Activated effector memory CD4-positive, alpha-beta T cell treated with anti-CD3 and anti-CD28 coated beads, Interleukin-2, amount 50 U/mL, for 16 hours (primary cell): ENCODE measurements around the gene CLASRP.

Source experiments
- DNase-seq: peaks from one replicate; pipeline ENCODE4 v3.0.0-alpha.2; 2020

The CLASRP gene

GRCh38 chr19:45023048-45023447 lies 15.8 kb upstream of the CLASRP start:
- no peak for DNase-seq

- DNase-seq: no peak
These were observed 13.6 kb upstream of the CLASRP start for GRCh38 chr19:45025264-45025663.

DNA sequence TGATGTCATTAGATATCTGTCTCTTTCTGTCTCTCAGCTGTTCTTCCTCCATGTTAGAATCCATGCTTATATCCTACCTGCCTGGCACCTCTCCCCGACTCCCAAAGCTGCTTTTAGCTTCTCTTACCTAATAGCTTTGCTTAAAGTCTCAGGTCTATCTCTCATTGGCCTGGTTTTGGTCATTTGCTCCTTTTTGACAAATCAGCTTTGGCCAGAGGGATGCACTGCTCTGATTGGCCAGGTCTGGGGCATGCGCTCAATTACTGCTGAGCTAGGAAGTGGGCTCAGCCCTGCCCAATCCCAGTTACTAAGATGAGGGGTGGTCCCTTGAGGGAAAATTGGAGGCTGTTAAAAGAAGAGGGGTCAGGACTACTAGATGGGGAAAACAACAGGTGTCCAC lies 11.5 kb upstream of the CLASRP start:
- DNase-seq: no peak

DNA sequence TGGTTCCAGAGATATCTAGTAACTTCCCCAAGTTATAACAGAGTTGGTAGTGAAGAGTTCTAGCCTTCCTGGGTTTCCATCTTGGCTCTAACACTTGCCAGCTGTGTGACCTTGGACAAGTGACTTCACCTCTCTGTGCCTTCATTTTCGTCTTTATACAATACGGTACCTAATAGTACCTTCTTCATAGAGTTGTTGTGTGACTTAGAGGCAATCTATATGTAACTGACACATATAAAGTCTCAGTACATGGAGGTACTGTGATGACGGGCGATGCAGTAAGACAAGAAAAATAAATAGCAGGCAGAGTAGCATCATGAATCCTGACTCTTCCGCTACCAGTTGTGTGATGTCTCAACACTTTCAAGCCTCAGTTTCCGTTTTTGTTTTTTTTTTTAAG lies 8.0 kb upstream of the CLASRP start:
- no peak for DNase-seq

DNA sequence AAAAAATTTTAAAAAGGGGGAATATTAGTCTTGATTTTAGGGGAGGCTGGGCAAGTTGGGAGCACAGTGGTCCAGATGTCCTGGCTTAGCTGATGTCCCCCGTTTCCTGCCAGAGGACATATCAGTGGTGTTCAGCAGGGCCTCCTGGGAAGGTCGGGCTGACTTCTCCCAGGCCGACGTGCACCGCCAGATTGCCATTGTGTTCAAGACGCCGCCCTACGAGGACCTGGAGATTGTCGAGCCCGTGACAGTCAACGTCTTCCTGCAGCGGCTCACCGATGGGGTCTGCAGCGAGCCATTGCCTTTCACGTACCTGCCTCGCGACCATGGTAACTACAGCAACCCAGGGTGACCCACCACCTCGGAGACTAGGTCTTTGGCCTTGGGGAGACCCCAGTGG lies 6.4 kb upstream of the CLASRP start:
- DNase-seq: no peak

DNA sequence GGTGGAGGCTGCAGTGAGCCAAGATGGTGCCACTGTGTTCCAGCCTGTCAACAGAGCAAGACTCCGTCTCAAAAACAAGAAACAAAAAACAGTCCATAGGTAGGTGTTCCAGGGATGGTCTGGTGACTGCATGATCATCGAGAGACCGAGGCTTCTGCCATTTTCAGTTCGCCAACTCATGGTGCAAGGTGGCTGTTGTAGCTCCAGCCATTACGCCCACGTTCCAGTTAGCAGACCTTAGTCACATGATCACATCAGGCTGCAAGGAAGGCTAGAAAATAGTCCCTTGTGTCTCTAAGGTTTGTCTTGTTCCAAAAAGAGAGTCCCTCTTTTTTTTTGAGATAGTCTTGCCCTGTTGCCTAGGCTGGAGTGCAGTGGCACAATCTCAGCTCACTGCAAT lies 3.1 kb upstream of the CLASRP start:
- no peak for DNase-seq

DNA sequence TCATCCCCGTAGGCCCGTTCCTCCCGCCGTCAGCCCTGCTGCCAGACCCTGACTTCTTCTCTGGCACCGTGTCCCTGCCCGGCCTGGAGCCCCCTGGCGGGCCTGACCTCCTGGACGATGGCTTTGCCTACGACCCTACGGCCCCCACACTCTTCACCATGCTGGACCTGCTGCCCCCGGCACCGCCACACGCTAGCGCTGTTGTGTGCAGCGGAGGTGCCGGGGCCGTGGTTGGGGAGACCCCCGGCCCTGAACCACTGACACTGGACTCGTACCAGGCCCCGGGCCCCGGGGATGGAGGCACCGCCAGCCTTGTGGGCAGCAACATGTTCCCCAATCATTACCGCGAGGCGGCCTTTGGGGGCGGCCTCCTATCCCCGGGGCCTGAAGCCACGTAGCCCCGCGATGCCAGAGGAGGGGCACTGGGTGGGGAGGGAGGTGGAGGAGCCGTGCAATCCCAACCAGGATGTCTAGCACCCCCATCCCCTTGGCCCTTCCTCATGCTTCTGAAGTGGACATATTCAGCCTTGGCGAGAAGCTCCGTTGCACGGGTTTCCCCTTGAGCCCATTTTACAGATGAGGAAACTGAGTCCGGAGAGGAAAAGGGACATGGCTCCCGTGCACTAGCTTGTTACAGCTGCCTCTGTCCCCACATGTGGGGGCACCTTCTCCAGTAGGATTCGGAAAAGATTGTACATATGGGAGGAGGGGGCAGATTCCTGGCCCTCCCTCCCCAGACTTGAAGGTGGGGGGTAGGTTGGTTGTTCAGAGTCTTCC lies 1.3 kb upstream of the CLASRP start:
- DNase-seq: no peak

- no peak for DNase-seq
These were observed 1.4 kb downstream of the CLASRP start for GRCh38 chr19:45040059-45040771.

DNA sequence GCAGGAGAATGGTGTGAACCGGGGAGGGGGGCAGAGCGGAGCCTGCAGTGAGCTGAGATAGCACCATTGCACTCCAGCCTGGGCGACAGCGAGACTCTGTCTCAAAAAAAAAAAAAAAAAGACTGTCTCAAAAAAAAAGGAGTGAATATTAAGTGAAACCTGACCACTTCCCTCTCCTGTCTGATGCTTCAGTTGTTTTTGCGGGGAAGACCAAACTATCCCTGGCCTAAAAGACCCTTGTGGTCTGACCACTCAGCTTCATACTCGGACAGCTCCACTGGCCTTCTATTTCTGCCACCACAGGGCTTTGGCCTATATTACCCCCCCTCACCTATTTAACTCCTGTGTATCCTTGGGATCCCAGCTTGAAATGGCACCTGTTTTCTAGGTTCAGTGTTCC lies 2.3 kb downstream of the CLASRP start:
- no peak for DNase-seq

DNA sequence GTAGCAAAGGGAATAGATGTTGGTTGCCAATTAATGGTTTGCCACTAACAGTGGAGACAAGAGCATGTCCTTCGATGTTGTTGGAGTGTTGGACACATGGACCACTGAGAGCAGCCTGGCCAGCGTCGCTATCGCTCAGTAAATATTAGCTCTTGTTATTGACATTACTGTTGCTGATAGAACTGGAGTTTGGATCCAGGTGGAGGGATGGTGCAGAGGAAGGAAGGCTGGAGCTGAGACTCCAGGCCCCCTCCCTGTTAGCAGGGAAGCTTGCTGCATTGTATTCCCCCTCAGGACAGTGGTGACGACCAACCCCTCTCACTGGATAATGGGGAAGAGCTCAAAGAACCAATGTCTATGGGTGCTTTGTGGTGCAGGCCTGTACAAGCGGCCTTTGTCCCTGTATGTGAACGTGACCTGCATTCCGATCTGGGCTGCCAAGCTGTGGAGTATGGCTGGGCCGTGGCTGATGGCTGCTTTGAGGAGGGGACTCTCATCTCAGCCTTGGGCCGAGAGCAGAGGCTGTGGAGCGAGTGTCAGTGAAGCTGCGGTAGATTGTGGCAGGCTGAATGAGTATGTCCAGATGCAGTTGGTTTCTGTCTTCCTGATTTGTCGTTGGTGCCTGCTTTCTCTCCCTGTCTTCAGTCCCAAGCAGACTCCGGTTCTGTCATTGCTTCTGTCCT lies 7.0 kb downstream of the CLASRP start:
- no peak for DNase-seq

DNA sequence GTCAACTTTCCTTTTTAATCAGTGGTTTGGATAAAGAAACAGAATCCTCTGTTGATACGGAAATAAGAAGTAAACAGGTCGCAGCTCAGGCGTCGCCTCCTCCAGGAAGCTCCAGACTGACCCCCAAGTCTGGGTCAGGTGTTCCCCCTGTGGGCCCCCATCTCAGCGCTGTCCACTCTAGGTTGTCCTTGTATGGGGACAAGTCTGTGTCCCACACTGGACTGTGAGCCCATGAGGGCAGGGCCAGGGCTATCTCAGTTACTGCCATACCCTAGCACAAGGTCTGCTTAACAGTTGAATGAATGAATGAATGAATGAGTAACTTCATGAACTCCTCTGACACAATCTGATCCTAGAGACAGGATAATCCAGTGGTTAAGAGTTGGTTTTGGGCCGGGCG lies 7.5 kb downstream of the CLASRP start:
- DNase-seq: no peak

DNA sequence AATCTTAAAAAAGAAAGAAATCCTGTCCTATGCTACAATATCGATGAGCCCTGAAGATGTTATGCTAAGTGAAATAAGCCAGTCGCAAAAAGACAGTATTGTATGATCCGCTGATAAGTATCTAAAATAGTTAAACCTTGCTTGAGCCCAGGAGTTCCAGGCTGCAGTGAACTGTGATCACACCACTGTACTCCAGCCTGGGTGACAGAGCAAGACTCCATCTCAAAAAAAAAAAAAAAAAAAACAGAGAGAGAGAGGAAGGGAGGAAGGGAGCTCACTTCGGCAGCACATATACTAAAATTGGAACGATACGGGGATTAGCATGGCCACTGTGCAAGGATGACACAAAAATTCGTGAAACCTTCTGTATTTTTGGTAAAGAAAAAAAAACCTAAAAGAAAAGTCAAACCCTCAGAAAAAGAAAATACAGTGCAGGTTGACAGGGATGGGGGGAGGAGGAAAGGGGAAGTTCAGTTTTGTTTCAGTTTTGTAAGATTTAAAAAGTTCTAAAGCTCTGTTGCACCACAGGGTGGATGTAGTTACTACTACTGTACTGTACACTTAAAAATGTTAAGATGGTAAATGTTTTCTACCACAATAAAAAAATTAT lies 8.4 kb downstream of the CLASRP start:
- DNase-seq: no peak

- DNase-seq: no peak
These were observed 10.4 kb downstream of the CLASRP start for GRCh38 chr19:45049073-45049736.

DNA sequence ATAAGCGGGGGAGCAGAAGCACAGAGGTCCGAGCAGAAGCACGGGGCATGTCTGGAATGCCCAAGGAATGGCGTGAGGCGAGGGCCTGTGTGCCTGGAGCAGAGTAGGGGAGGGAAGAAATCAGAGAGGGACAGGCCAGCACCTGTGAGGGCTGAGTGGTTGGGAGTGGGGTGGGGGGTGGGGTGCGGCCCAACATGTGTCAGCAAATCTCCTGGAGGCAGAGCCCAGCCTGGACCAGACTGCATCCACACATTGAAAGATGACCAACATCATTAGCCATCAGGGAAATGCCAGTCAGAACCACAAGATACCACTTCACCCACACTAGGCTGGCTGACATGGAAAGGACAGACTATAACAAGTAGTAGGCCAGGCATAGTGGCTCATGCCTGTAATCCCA lies 11.2 kb downstream of the CLASRP start:
- DNase-seq: no peak

DNA sequence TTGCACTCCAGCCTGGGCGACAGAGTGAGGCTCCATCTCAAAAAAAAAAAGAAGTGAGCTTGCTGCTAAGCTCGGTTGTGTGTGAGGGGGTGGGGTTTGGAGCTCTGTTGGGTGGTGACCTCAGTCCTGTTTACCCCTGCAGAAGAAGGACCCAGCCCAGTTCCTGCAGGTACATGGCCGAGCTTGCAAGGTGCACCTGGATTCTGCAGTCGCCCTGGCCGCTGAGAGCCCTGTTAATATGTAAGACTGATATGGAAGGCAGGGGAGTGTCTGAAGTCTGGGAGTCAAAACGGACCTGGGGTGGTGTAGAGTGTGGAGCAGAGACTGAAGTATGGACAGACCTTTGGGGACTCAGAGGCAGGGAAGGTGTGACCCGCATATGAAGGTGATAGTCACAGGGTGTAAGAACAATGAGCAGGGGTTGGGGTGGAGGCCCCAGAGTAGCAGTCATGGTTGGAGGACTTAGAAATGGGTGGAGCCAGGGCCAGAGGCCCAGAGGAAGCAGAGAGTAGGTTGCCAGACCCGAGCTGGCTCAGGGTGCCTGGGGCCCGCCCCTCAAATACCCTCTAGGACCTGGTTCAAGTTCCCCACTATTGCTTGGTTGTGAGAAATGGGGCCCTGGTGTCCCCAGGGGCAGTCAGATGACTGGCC lies 13.2 kb downstream of the CLASRP start:
- no peak for DNase-seq

- DNase-seq: no peak
These were observed 18.0 kb downstream of the CLASRP start for GRCh38 chr19:45056831-45057230.

GRCh38 chr19:45057444-45057843 lies 18.6 kb downstream of the CLASRP start:
- DNase-seq: no peak

DNA sequence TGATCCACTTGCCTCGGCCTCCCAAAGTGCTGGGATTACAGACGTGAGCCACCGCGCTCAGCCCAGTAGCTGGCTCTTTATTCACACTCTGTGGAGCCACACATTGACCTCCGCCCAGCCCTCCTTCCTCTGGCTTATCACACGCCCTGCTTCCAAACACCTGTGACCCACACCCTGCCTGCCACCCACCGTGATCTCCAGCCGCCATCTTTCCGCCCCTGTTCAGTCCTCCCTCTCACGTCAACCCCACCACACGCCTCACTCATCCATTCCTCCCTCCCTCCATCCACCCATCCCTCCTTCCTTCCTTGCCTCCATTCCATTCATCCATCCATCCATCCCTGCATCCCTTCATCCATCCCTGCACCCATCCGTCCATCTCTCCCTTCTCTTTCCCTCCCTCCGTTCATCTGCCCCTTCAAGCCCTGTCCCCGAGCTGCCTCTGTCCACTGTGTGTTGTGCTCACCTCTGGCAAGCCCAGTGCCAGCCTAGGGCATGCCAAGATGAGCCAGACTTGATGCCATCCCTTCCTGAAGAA lies 19.8 kb downstream of the CLASRP start:
- DNase-seq: no peak

- DNase-seq: peak; percentile 94
These were observed 20.6 kb downstream of the CLASRP start for GRCh38 chr19:45059258-45059965.

DNA sequence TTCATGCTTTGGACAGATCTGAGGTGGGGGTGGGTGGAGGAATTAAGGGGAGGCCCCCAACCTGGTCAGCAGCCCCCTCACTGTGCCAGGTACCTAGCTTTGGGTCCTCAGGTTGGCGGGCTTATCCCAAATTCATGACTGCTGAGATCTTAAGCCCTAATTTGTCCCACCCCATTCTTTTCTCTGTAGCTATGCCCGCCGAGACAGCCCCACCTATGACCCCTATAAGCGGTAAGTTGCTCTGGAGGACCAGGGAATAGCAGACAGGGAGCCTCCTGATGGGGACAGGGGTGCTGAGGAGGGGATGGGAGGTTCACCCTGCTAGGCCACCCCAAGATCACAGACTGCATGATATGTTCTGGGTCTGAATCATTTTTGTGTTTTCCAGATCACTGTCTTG lies 23.1 kb downstream of the CLASRP start:
- no peak for DNase-seq
